Tibial nerve (tissue), 4 donors: Measurements from ENCODE around the gene IL1RAP. TPM values are rescaled to one million over a fixed set of nuclear protein-coding genes. Genes with fewer than 3 reads are reported as not detected.

Experiments used
- DNase-seq, 2 donors: peaks; one replicate each; pipeline ENCODE4 v3.0.0-alpha.2; 2019; ENCODE audit warnings: low spot score in 2 of 2
- H3K27ac ChIP-seq, 4 donors: fragments of 200-600 bp; sonication (generic) in 3 of 4; one replicate each; pipeline ENCODE4 v1.5.1; 2017 to 2019; ENCODE audit warnings: mild to moderate bottlenecking in 1 of 4
- H3K27me3 ChIP-seq, 2 donors: fragments of 200-600 bp; sonication (generic) in 1 of 2; one replicate each; pipeline versions ENCODE4 v1.5.1 to v1.6.0; 2017 to 2019
- H3K36me3 ChIP-seq, 3 donors: fragments of 200-600 bp; sonication (generic); one replicate each; pipeline ENCODE4 v1.5.1; 2018 to 2019
- H3K4me1 ChIP-seq, 4 donors: fragments of 200-600 bp; sonication (generic) in 3 of 4; one replicate each; pipeline ENCODE4 v1.5.1; 2017 to 2019
- H3K4me3 ChIP-seq, 4 donors: fragments of 200-600 bp; sonication (generic) in 3 of 4; one replicate each; pipeline ENCODE4 v1.5.1; 2017 to 2019; ENCODE audit warnings: mild to moderate bottlenecking in 1 of 4, moderate library complexity in 1 of 4
- H3K9me3 ChIP-seq, 4 donors: fragments of 200-600 bp; sonication (generic) in 3 of 4; one replicate each; pipeline ENCODE4 v1.5.1; 2017 to 2019
- EP300 ChIP-seq, 2 donors: sonication (generic); formaldehyde crosslinking; IDR thresholded peaks; one replicate each; pipeline ENCODE4 v1.6.1; 2017; ENCODE audit warnings: antibody characterized with exemption in 2 of 2, mild to moderate bottlenecking in 1 of 2
- POLR2A ChIP-seq, 2 donors: fragments of 450-650 bp; IDR thresholded peaks; one replicate each; pipeline ENCODE4 v1.6.1; 2017; ENCODE audit warnings: antibody characterized with exemption in 2 of 2, mild to moderate bottlenecking in 2 of 2, moderate library complexity in 2 of 2
- WGBS, 2 donors: methylation state at CpG; one replicate each; pipeline ENCODE4 v1.1.5; 2018; 5-methylcytosine and 5-hydroxymethylcytosine counted together
- total RNA-seq, 4 donors: library from RNA; depleted of rRNA; stranded (reverse); fragments of >200 nt; gene quantifications; one replicate each; pipeline ENCODE4 v1.1.0, GENCODE V29; 2016
- TF ChIP-seq, protein P1 (sequence below), 5 experiments: fragments of 200-600 bp in 3 of 5; fragments of 450-650 bp in 2 of 5; sonication (generic) in 3 of 5; IDR thresholded peaks; one replicate each; pipeline ENCODE4 v1.5.1; 2016 to 2019; ENCODE audit warnings: antibody characterized with exemption in 5 of 5, mild to moderate bottlenecking in 3 of 5, moderate library complexity in 2 of 5

The IL1RAP gene
- total RNA-seq, 4 donors from 2014 or later, result 7.2 to 24.5 (median 11.8) TPM

DNA sequence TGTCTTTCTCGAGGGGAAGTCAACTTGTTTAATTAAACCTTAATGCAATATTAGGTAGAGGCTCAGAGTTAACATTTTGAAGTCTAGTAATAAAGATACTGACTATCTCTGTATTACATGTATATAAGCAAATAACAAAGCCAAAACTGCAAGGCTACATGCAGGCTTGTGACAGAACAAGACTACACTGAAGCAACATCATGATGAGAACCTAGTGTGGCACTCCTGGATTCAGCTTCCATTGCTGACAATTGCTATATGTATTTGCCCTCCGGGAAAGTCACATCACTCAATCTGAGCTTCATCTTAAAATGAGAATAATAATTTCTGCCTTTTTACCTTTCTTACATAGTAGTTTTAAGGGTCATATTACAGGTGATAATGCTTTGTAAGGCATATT is 15.6 kb upstream of the IL1RAP start:
- TF ChIP-seq, protein P1, sequence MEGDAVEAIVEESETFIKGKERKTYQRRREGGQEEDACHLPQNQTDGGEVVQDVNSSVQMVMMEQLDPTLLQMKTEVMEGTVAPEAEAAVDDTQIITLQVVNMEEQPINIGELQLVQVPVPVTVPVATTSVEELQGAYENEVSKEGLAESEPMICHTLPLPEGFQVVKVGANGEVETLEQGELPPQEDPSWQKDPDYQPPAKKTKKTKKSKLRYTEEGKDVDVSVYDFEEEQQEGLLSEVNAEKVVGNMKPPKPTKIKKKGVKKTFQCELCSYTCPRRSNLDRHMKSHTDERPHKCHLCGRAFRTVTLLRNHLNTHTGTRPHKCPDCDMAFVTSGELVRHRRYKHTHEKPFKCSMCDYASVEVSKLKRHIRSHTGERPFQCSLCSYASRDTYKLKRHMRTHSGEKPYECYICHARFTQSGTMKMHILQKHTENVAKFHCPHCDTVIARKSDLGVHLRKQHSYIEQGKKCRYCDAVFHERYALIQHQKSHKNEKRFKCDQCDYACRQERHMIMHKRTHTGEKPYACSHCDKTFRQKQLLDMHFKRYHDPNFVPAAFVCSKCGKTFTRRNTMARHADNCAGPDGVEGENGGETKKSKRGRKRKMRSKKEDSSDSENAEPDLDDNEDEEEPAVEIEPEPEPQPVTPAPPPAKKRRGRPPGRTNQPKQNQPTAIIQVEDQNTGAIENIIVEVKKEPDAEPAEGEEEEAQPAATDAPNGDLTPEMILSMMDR (IDR thresholded peaks at IDR 0.05), result no peak
- TF ChIP-seq EP300 (IDR thresholded peaks at IDR 0.05) (no peak), POLR2A (IDR thresholded peaks at IDR 0.05) (no peak)
- H3K4me3 ChIP-seq, result no peak overlapping the region
- no peaks in the 10 kb centered on the region for H3K27me3 ChIP-seq
- no peak overlapping the region for H3K27ac ChIP-seq
- H3K9me3 ChIP-seq, result no peaks in the 10 kb centered on the region
- 83 to 85% methylated on average over 2 of the region's 2 CpGs for WGBS, 2 donors
- no peak for DNase-seq
- H3K4me1 ChIP-seq, result no peaks in the 10 kb centered on the region
- H3K36me3 ChIP-seq, result no peaks in the 10 kb centered on the region

DNA sequence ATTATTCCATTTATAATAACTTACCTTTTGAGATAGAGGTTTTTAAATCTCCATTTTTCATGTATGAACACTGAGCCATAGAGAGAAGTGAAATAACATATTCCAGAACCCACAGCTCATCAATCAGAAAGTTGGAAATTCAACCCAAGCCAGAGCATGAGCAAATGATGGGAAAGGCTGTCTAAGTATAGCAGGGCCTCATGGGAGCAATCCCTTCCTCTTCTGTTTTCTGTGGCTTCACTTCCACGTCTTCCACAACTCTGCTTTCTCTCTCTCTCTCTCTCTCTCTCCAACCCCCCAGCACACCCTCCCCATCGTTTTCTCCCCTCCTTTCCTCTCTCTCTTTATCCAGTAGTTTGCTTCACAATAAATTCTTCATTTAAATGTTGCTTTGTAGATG is 14.8 kb upstream of the IL1RAP start:
- no peaks in the 10 kb centered on the region for H3K36me3 ChIP-seq
- 23 to 28% methylated on average over 2 of the region's 2 CpGs for WGBS, 2 donors
- no peaks in the 10 kb centered on the region for H3K27me3 ChIP-seq
- no peak overlapping the region for H3K4me3 ChIP-seq
- no peaks in the 10 kb centered on the region for H3K4me1 ChIP-seq
- TF ChIP-seq, protein P1 (IDR thresholded peaks at IDR 0.05), result no peak
- TF ChIP-seq EP300 (IDR thresholded peaks at IDR 0.05) (no peak), POLR2A (IDR thresholded peaks at IDR 0.05) (no peak)
- H3K27ac ChIP-seq, result no peak overlapping the region
- no peaks in the 10 kb centered on the region for H3K9me3 ChIP-seq
- DNase-seq, result no peak

DNA sequence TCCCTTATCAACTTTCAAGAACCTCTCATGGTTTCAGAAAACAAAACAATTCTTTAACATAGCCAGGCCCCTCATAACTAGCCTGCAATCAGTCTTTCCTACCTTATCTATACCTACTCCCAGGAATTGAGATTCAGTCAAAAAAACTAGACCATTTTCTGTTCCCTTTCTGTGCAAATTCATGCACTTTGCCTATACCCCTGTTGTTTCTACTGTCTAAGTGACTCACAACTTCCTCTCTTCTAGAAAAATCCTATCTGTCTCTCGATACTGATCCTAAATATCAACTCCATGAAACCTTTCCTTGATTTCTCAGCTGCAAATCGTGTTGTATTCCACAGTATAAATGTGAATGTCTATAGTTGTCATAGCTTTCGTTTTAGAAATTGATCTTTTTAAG is 10.9 kb upstream of the IL1RAP start:
- no peak for DNase-seq
- WGBS, 2 donors, result 86% methylated on average over 3 of the region's 3 CpGs
- H3K4me3 ChIP-seq, result no peak overlapping the region
- no peaks in the 10 kb centered on the region for H3K9me3 ChIP-seq
- H3K27me3 ChIP-seq, result no peaks in the 10 kb centered on the region
- TF ChIP-seq EP300 (IDR thresholded peaks at IDR 0.05) (no peak), POLR2A (IDR thresholded peaks at IDR 0.05) (no peak)
- TF ChIP-seq, protein P1 (IDR thresholded peaks at IDR 0.05), result no peak
- H3K4me1 ChIP-seq, result no peaks in the 10 kb centered on the region
- H3K36me3 ChIP-seq, result no peaks in the 10 kb centered on the region
- H3K27ac ChIP-seq, result no peak overlapping the region

DNA sequence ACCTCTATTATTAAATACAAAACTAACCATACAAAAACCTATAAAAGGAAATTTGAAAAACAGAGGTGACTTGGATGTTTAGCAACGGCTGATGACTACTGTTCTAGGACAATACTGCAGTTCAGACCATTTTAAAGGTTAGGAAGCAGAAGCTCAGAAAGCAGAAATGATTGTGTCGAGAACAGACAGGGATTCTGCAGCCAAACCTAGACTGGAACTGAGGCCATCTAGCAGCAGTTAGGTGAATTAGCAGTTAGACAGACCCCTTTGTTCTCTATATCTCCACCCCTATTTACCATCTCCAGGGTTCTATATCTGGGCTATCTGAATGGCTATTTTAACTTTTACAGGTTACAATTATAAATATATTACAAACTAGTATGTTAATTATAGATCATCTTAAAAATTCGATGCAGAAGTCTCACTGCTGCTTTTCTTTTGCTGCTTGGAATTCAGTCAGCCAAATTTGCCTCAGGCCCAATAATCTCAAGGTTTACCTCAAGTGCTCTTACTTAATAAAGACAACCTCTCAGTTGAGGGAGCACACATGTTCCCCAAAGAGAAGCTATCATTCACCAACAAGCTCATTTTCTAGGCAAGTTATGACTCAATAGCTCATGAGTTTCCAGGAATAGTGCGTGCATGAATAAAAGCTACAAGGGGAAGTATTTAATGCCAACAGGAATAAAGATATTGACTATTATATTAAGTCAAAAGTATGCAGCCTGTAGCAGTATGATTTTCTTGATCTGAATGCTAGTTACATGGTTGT is 9.3 kb upstream of the IL1RAP start:
- TF ChIP-seq POLR2A (IDR thresholded peaks at IDR 0.05) (no peak), EP300 (IDR thresholded peaks at IDR 0.05) (no peak)
- TF ChIP-seq, protein P1 (IDR thresholded peaks at IDR 0.05), result no peak
- no peak overlapping the region for H3K4me3 ChIP-seq
- no peaks in the 10 kb centered on the region for H3K27me3 ChIP-seq
- no peak overlapping the region for H3K27ac ChIP-seq
- no peaks in the 10 kb centered on the region for H3K4me1 ChIP-seq
- no peaks in the 10 kb centered on the region for H3K36me3 ChIP-seq
- 37 to 55% methylated on average over 4 of the region's 4 CpGs for WGBS, 2 donors
- DNase-seq, result no peak
- H3K9me3 ChIP-seq, result no peaks in the 10 kb centered on the region

DNA sequence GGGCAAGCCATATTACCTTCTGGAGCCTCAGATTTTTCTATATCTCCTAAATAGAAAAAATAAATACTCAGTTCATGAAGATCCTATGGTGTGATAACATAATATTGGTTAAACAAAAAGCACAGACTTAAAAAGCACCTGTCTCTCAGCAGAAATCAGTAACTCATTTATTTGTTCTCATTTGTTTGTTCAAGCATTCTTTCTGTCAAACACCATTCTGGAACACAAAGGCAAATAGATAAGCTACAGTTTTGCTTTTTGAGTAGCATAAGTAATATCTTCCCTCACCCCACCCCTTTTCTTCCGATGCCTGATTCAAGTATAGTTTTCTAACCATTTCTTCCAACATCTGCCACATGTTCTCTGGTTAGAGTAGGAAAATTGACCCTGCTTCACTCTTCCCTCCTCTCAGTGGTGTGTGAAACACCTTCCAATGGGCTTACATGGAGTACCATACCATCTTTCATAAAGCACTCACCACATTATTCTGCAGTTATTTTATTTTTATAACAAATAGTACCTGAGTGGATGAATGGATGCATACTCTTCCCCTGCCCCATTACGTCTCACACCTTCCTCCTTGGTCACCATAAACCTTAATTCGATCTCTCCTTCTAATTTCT is 8.4 kb upstream of the IL1RAP start:
- 91 to 94% methylated on average over 3 of the region's 3 CpGs for WGBS, 2 donors
- TF ChIP-seq POLR2A (IDR thresholded peaks at IDR 0.05) (no peak), EP300 (IDR thresholded peaks at IDR 0.05) (no peak)
- TF ChIP-seq, protein P1 (IDR thresholded peaks at IDR 0.05), result no peak
- Histone ChIP-seq H3K27ac (no peak overlapping the region), H3K4me1 (no peaks in the 10 kb centered on the region), H3K4me3 (no peak overlapping the region), H3K27me3 (no peaks in the 10 kb centered on the region), H3K9me3 (no peaks in the 10 kb centered on the region), H3K36me3 (no peaks in the 10 kb centered on the region)
- no peak for DNase-seq
